H1 (cell line): ENCODE measurements around the gene GFPT1. TPM values are rescaled to one million over a fixed set of nuclear protein-coding genes. Genes with fewer than 3 reads are reported as not detected.

ENCODE experiments used
- CTCF ChIA-PET: fragments of 300-600 bp; sonication (Branson Sonifier 250); formaldehyde crosslinking; loops from one replicate; lab custom pipeline; 2021; ENCODE audit not compliant: partially characterized antibody; lab: Charles Lee
- POLR2A ChIA-PET: fragments of 300-600 bp; sonication (Branson Sonifier 250); formaldehyde crosslinking; loops from one replicate; lab custom pipeline; 2021; ENCODE audit warnings: inconsistent platforms; ENCODE audit not compliant: partially characterized antibody; lab: Charles Lee
- DNase-seq, 2 experiments: peaks; one replicate each; pipeline versions ENCODE4 v3.0.0 to v3.0.0-alpha.2; 2010 to 2022; ENCODE audit warnings: low spot score in 2 of 2, low read depth in 1 of 2, mixed read lengths in 1 of 2
- FAIRE-seq: peaks from 2 replicates; lab custom pipeline; 2011; peaks lifted over from hg19 to GRCh38; lab: Jason Lieb, UNC
- H2AFZ ChIP-seq: 2 replicates; pipeline ENCODE4 v1.8.1; 2012; ENCODE audit warnings: low read length, inconsistent platforms
- H2AK5ac ChIP-seq: 2 replicates; pipeline ENCODE4 v1.6.1; 2013; ENCODE audit warnings: low read depth, low read length
- H2BK120ac ChIP-seq: replicated peaks from 2 replicates; pipeline ENCODE3; 2013; ENCODE audit warnings: low read depth, low read length, inconsistent platforms
- H2BK12ac ChIP-seq: 2 replicates; pipeline ENCODE4 v1.6.1; 2013; ENCODE audit warnings: low read depth, low read length
- H2BK15ac ChIP-seq: 2 replicates; pipeline ENCODE4 v1.6.1; 2013; ENCODE audit warnings: low read length
- H2BK20ac ChIP-seq: 2 replicates; pipeline ENCODE4 v1.6.1; 2013; ENCODE audit warnings: low read length
- H2BK5ac ChIP-seq: 2 replicates; pipeline ENCODE4 v1.6.1; 2013; ENCODE audit warnings: low read depth, low read length
- H3K14ac ChIP-seq: 2 replicates; pipeline ENCODE4 v1.6.1; 2013; ENCODE audit warnings: inconsistent platforms; ENCODE audit not compliant: insufficient read length
- H3K18ac ChIP-seq: 2 replicates; pipeline ENCODE4 v1.6.1; 2013; ENCODE audit warnings: low read length; ENCODE audit errors: extremely low read depth
- H3K23ac ChIP-seq: 2 replicates; pipeline ENCODE4 v1.6.1; 2013; ENCODE audit warnings: inconsistent platforms; ENCODE audit not compliant: insufficient read length
- H3K23me2 ChIP-seq: 2 replicates; pipeline ENCODE4 v1.6.1; 2013; ENCODE audit warnings: low read depth, low read length
- H3K27ac ChIP-seq: 2 replicates; pipeline ENCODE4 v1.6.1; 2011; ENCODE audit warnings: low read depth, low read length, inconsistent platforms
- H3K27me3 ChIP-seq, 4 experiments: replicated peaks in 1 of 4; 1 replicate in 1 of 4; 2 replicates in 3 of 4; pipeline versions ENCODE4 v1.6.1 to v1.8.1; 2011 to 2013; ENCODE audit warnings: low read length in 3 of 4, mild to moderate bottlenecking in 3 of 4, inconsistent platforms in 2 of 4, mixed read lengths in 2 of 4, moderate library complexity in 1 of 4; ENCODE audit not compliant: control insufficient read depth in 3 of 4, insufficient read depth in 3 of 4; ENCODE audit errors: extremely low read depth in 1 of 4
- H3K36me3 ChIP-seq, 4 experiments: 2 replicates each; pipeline versions ENCODE4 v1.6.1 to v1.8.1; 2011 to 2013; ENCODE audit warnings: mild to moderate bottlenecking in 4 of 4, low read length in 3 of 4, moderate library complexity in 2 of 4, control low read depth in 1 of 4, inconsistent platforms in 1 of 4; ENCODE audit not compliant: insufficient read depth in 4 of 4, control insufficient read depth in 2 of 4
- H3K4ac ChIP-seq: replicated peaks from 2 replicates; pipeline ENCODE3; 2013; ENCODE audit warnings: low read length, low read depth, mixed read lengths, inconsistent platforms; ENCODE audit not compliant: insufficient read length
- H3K4me1 ChIP-seq, 4 experiments: replicated peaks in 1 of 4; 1 replicate in 1 of 4; 2 replicates in 3 of 4; pipeline versions ENCODE4 v1.6.1 to v1.8.1; 2011 to 2013; ENCODE audit warnings: low read length in 3 of 4, inconsistent platforms in 2 of 4, mixed read lengths in 1 of 4; ENCODE audit not compliant: insufficient read depth in 4 of 4, control insufficient read depth in 3 of 4
- H3K4me2 ChIP-seq, 2 experiments: 2 replicates each; pipeline versions ENCODE4 v1.6.1 to v1.8.1; 2011 to 2013; ENCODE audit warnings: low read depth in 2 of 2, low read length in 2 of 2, control low read depth in 1 of 2, inconsistent platforms in 1 of 2, mild to moderate bottlenecking in 1 of 2; ENCODE audit not compliant: insufficient read depth in 1 of 2
- H3K4me3 ChIP-seq, 4 experiments: fragments of 200-600, 300-600 bp in 1 of 4; sonication (generic), shearing (Covaris generic), sonication (Bioruptor Twin) in 1 of 4; 2 replicates each; pipeline versions ENCODE4 v1.5.1 to v1.8.1; 2011 to 2016; ENCODE audit warnings: low read length in 4 of 4, low read depth in 3 of 4, control low read depth in 2 of 4, inconsistent platforms in 2 of 4, mild to moderate bottlenecking in 2 of 4, mixed read lengths in 1 of 4, moderate library complexity in 1 of 4; ENCODE audit not compliant: insufficient read depth in 2 of 4; ENCODE audit errors: extremely low read depth in 1 of 4
- H3K56ac ChIP-seq: replicated peaks from 2 replicates; pipeline ENCODE3; 2013; ENCODE audit warnings: low read depth, mild to moderate bottlenecking, mixed read lengths, low read length, inconsistent platforms; ENCODE audit not compliant: insufficient read length
- H3K79me1 ChIP-seq: 2 replicates; pipeline ENCODE4 v1.6.1; 2013; ENCODE audit warnings: low read depth, low read length, control low read depth
- H3K79me2 ChIP-seq, 2 experiments: 2 replicates each; pipeline versions ENCODE4 v1.6.1 to v1.8.1; 2012 to 2013; ENCODE audit warnings: low read length in 2 of 2, mild to moderate bottlenecking in 2 of 2, inconsistent platforms in 1 of 2; ENCODE audit not compliant: insufficient read depth in 2 of 2, control insufficient read depth in 1 of 2
- H3K9ac ChIP-seq, 4 experiments: replicated peaks in 1 of 4; 1 replicate in 1 of 4; 2 replicates in 3 of 4; pipeline versions ENCODE4 v1.6.1 to v1.8.1; 2011 to 2013; ENCODE audit warnings: low read depth in 3 of 4, low read length in 3 of 4, control low read depth in 2 of 4, mild to moderate bottlenecking in 2 of 4, moderate library complexity in 2 of 4, inconsistent platforms in 1 of 4; ENCODE audit errors: extremely low read depth in 1 of 4
- H3K9me3 ChIP-seq, 2 experiments: 2 replicates each; pipeline versions ENCODE4 v1.6.1 to v1.8.1; 2012 to 2013; ENCODE audit warnings: mild to moderate bottlenecking in 2 of 2, moderate library complexity in 2 of 2, control low read depth in 1 of 2, inconsistent platforms in 1 of 2, low read depth in 1 of 2, low read length in 1 of 2, mixed read lengths in 1 of 2; ENCODE audit not compliant: insufficient read depth in 2 of 2
- H4K20me1 ChIP-seq, 2 experiments: replicated peaks in 1 of 2; 2 replicates each; pipeline versions ENCODE3 to v1.8.1; 2011 to 2013; ENCODE audit warnings: inconsistent platforms in 2 of 2, low read length in 2 of 2, mild to moderate bottlenecking in 1 of 2; ENCODE audit not compliant: insufficient read depth in 2 of 2, control insufficient read depth in 1 of 2
- H4K5ac ChIP-seq: 2 replicates; pipeline ENCODE4 v1.6.1; 2013; ENCODE audit warnings: low read length, low read depth, mixed read lengths, inconsistent platforms; ENCODE audit not compliant: insufficient read length
- H4K8ac ChIP-seq: 2 replicates; pipeline ENCODE4 v1.8.0; 2013; ENCODE audit warnings: mild to moderate bottlenecking, moderate library complexity, low read length, inconsistent platforms; ENCODE audit not compliant: insufficient read depth; ENCODE audit errors: extremely low read depth
- H4K91ac ChIP-seq: replicated peaks from 2 replicates; pipeline ENCODE3; 2013; ENCODE audit warnings: low read length, mixed read lengths, inconsistent platforms; ENCODE audit not compliant: insufficient read length
- ATF3 ChIP-seq: IDR thresholded peaks from 2 replicates; pipeline ENCODE4 v1.6.1; 2011; ENCODE audit warnings: low read depth, mild to moderate bottlenecking, low read length; ENCODE audit not compliant: insufficient read depth
- CTBP2 ChIP-seq: IDR thresholded peaks from 2 replicates; pipeline ENCODE4 v1.7.0; 2011; ENCODE audit warnings: borderline replicate concordance, mild to moderate bottlenecking, moderate library complexity, mixed read lengths, low read length; ENCODE audit not compliant: insufficient read depth, insufficient read length
- EP300 ChIP-seq, 2 experiments: IDR thresholded peaks; 1 replicate in 1 of 2; 2 replicates in 1 of 2; pipeline ENCODE4 v1.6.1; 2011 to 2012; ENCODE audit warnings: low read depth in 2 of 2, low read length in 2 of 2, mild to moderate bottlenecking in 2 of 2, borderline replicate concordance in 1 of 2, inconsistent platforms in 1 of 2, moderate library complexity in 1 of 2
- HDAC6 ChIP-seq: IDR thresholded peaks from one replicate; pipeline ENCODE4 v1.7.1; 2012; ENCODE audit warnings: low read depth, mild to moderate bottlenecking, inconsistent platforms, low read length, moderate library complexity
- KDM4A ChIP-seq: IDR thresholded peaks from one replicate; pipeline ENCODE4 v1.7.1; 2012; ENCODE audit warnings: low read depth, mild to moderate bottlenecking, moderate library complexity, low read length, inconsistent platforms; ENCODE audit not compliant: severe bottlenecking
- KDM5A ChIP-seq: fragments of 200-600 bp; IDR thresholded peaks from 2 replicates; pipeline ENCODE4 v1.7.1; 2012; ENCODE audit warnings: mild to moderate bottlenecking, low read length, inconsistent platforms, mixed read lengths
- RXRA ChIP-seq: IDR thresholded peaks from 2 replicates; pipeline ENCODE4 v1.6.1; 2011; ENCODE audit warnings: low read depth, mild to moderate bottlenecking, low read length, moderate library complexity; ENCODE audit not compliant: insufficient read depth
- SIRT6 ChIP-seq: IDR thresholded peaks from one replicate; pipeline ENCODE4 v1.7.1; 2012; ENCODE audit warnings: low read length, inconsistent platforms
- SP4 ChIP-seq: IDR thresholded peaks from 2 replicates; pipeline ENCODE4 v1.6.1; 2012; ENCODE audit warnings: low read length, inconsistent platforms
- TAF1 ChIP-seq: IDR thresholded peaks from 2 replicates; pipeline ENCODE4 v1.6.1; 2011; ENCODE audit warnings: mild to moderate bottlenecking, low read depth, low read length
- TAF7 ChIP-seq: optimal IDR thresholded peaks from 2 replicates; pipeline ENCODE3; 2011; ENCODE audit warnings: low read depth, mild to moderate bottlenecking, inconsistent platforms, low read length, moderate library complexity, borderline replicate concordance
- TCF12 ChIP-seq: IDR thresholded peaks from 2 replicates; pipeline ENCODE4 v1.6.1; 2011; ENCODE audit warnings: low read depth, mild to moderate bottlenecking, low read length
- ZNF274 ChIP-seq: IDR thresholded peaks from 2 replicates; pipeline ENCODE4 v1.7.0; 2012; ENCODE audit warnings: low read length, borderline replicate concordance; ENCODE audit errors: extremely low read depth
- WGBS, 2 experiments: shearing (Covaris generic) in 1 of 2; methylation state at CpG; one replicate each; pipeline versions ENCODE4 v1.1.6 to v1.1.7; 2013 to 2015; ENCODE audit warnings: low lambda C conversion rate in 2 of 2, mixed read lengths in 2 of 2, inconsistent platforms in 1 of 2, low coverage in 1 of 2, missing lambda C conversion rate in 1 of 2; ENCODE audit not compliant: insufficient replicate concordance in 2 of 2, insufficient coverage in 1 of 2, insufficient read length in 1 of 2; ENCODE audit errors: extremely low coverage in 1 of 2, missing lambda C conversion rate in 1 of 2; 5-methylcytosine and 5-hydroxymethylcytosine counted together
- polyA plus RNA-seq, 7 experiments: library from polyadenylated mRNA; depleted of rRNA in 3 of 7; stranded (reverse) in 5 of 7; unstranded in 2 of 7; fragments of >200 nt in 5 of 7; fragments of 200-250 nt in 2 of 7; gene quantifications; 1 replicate in 5 of 7; 2 replicates in 1 of 7; 4 replicates in 1 of 7; pipeline versions ENCODE4 v1.2.1 to v1.2.3, GENCODE V29; 2011 to 2013; ENCODE audit warnings: missing spikeins in 2 of 7, mixed read lengths in 2 of 7
- total RNA-seq: library from RNA; stranded (reverse); fragmentation: NEBNext Ultra II Directional; extraction: Animal tissue kit (Norgen Biotek cat#: 25700); gene quantifications from 2 replicates; pipeline ENCODE4 v1.2.1, GENCODE V29; 2021

Gene GFPT1
- total and polyA plus RNA-seq, 2 of the 8 experiments (the other 6 are each of a cell fraction or from before 2014, with no cell fraction given) = 13.3 to 76.2 TPM

- Histone ChIP-seq H4K5ac (no peak overlapping the region), H3K27ac (no peak overlapping the region), H2BK5ac (no peak overlapping the region), H2BK20ac (no peak overlapping the region), H2AFZ (no peak overlapping the region), H4K20me1 (no peaks in the 10 kb centered on the region), H4K8ac (no peak overlapping the region), H4K91ac (no peak overlapping the region), H3K4me2 (no peak overlapping the region), H2BK15ac (no peak overlapping the region), H3K79me1 (no peaks in the 10 kb centered on the region), H3K23ac (no peak overlapping the region), H3K14ac (no peak overlapping the region), H3K79me2 (peaks cover 0 to 11% of the 10 kb centered on the region in 2 experiments; a peak in 3 of 4 replicates), H3K56ac (no peak overlapping the region), H3K27me3 (no peaks in the 10 kb centered on the region), H3K9ac (no peak overlapping the region), H3K36me3 (no peaks in the 10 kb centered on the region), H3K18ac (no peak overlapping the region), H2AK5ac (no peak overlapping the region), H3K9me3 (no peaks in the 10 kb centered on the region), H3K4me1 (peaks cover 0 to 5% (median 0%) of the 10 kb centered on the region in 4 experiments; a peak in 3 of 7 replicates), H2BK120ac (no peak overlapping the region), H3K23me2 (peaks cover 2% of the 10 kb centered on the region; the same call in 1 of the 2 replicates), H3K4ac (no peak overlapping the region), H3K4me3 (no peak overlapping the region), H2BK12ac (no peak overlapping the region)
- 92% methylated on average over 3 of the region's 3 CpGs; no CpG with 5 or more reads in 1 of the 2 experiments for WGBS, 2 experiments
- POLR2A ChIA-PET = interaction anchor here (1.3 kb wide), 1 partner anchor 10 kb away, joined by 5 read pairs; no protein-coding TSS in a partner anchor
- FAIRE-seq (no peak), DNase-seq (no peak)
- CTCF ChIA-PET = interaction anchor here (0.8 to 4.5 kb wide), 6 partner anchors 14 to 175 kb away, joined by 3 to 24 read pairs (median 4); partner anchors contain the start of gene NFU1
- TF ChIP-seq TAF7 = no peak
- TF ChIP-seq TAF1 = no peak
- TF ChIP-seq SIRT6 = no peak
- TF ChIP-seq TCF12 = no peak
- no peak for TF ChIP-seq ZNF274
- no peak for TF ChIP-seq HDAC6
- TF ChIP-seq EP300 (IDR thresholded peaks at IDR 0.05; ENCODE audit: borderline replicate concordance in 1 of 2, low read depth in 2 of 2, low read length in 2 of 2) = no peak
- no peak for TF ChIP-seq RXRA
- TF ChIP-seq KDM5A = no peak
- TF ChIP-seq ATF3 = no peak
- no peak for TF ChIP-seq CTBP2
- TF ChIP-seq SP4 = no peak
- TF ChIP-seq KDM4A = no peak
Observed at GRCh38 chr2:69390471-69390870, 3.4 kb upstream of the GFPT1 start.
